GM12878 (cell line): ENCODE measurements around the gene TK1. TPM values are rescaled to one million over a fixed set of nuclear protein-coding genes. Genes with fewer than 3 reads are reported as not detected.

Experiments used
- ATAC-seq: fragments of 200-7000 bp; cut with Tn5 transposase; 3 replicates; pipeline ENCODE4 v1.9.1; 2020; ENCODE audit warnings: mild to moderate bottlenecking, moderate library complexity
- BruUV-seq: library from RNA; stranded (reverse); fragments of 400-500 nt; replicated peaks from 2 replicates; lab custom pipeline; 2021; lab: Mats Ljungman, UMichigan
- CTCF ChIA-PET: fragments of 300-600 bp; sonication (Branson Sonifier 250); formaldehyde crosslinking; extraction: SDS; loops from one replicate; lab custom pipeline; 2021; ENCODE audit warnings: inconsistent platforms; lab: Yijun Ruan, JAX
- POLR2A ChIA-PET: fragments of 350-600 bp; formaldehyde crosslinking; extraction: SDS; loops from one replicate; lab custom pipeline; 2021; ENCODE audit warnings: inconsistent platforms; lab: Charles Lee
- RAD21 ChIA-PET: fragments of 300-600 bp; sonication (Branson Sonifier 250); formaldehyde crosslinking; loops from one replicate; lab custom pipeline; 2023; ENCODE audit warnings: antibody characterized with exemption; ENCODE audit not compliant: unreplicated experiment; lab: Charles Lee
- SMC1A ChIA-PET: fragments of 300-600 bp; sonication (Branson Sonifier 250); formaldehyde crosslinking; loops from one replicate; lab custom pipeline; 2023; ENCODE audit not compliant: unreplicated experiment, uncharacterized antibody; lab: Charles Lee
- DNase-seq: peaks from one replicate; pipeline ENCODE4 v3.0.0-alpha.2; 2011; ENCODE audit warnings: low read depth, low spot score
- FAIRE-seq: peaks from 3 replicates; lab custom pipeline; 2011; peaks lifted over from hg19 to GRCh38; lab: Jason Lieb, UNC
- H2AFZ ChIP-seq: 2 replicates; pipeline ENCODE4 v1.6.0; 2011; ENCODE audit warnings: low read depth, low read length, control low read depth; ENCODE audit not compliant: control insufficient read depth
- H3K27ac ChIP-seq: 2 replicates; pipeline ENCODE4 v1.5.1; 2011; ENCODE audit warnings: control low read depth; ENCODE audit not compliant: control insufficient read depth, insufficient read depth
- H3K27me3 ChIP-seq, 2 experiments: replicated peaks in 1 of 2; 2 replicates each; pipeline versions ENCODE4 v1.6.0 to v1.6.1; 2011; ENCODE audit warnings: low read length in 1 of 2; ENCODE audit not compliant: control insufficient read depth in 2 of 2, insufficient read depth in 2 of 2
- H3K36me3 ChIP-seq, 2 experiments: 2 replicates each; pipeline ENCODE4 v1.5.1; 2011; ENCODE audit warnings: low read length in 1 of 2; ENCODE audit not compliant: control insufficient read depth in 2 of 2, insufficient read depth in 2 of 2
- H3K4me1 ChIP-seq: 2 replicates; pipeline ENCODE4 v1.6.1; 2011; ENCODE audit warnings: mild to moderate bottlenecking, low read length, moderate library complexity, mixed read lengths; ENCODE audit not compliant: control insufficient read depth, insufficient read depth
- H3K4me2 ChIP-seq: 2 replicates; pipeline ENCODE4 v1.6.0; 2011; ENCODE audit warnings: control low read depth; ENCODE audit not compliant: control insufficient read depth, insufficient read depth
- H3K4me3 ChIP-seq: fragments of 200-600 bp; sonication (generic); 2 replicates; pipeline ENCODE4 v1.5.1; 2016
- H3K79me2 ChIP-seq: 2 replicates; pipeline ENCODE4 v1.6.0; 2011; ENCODE audit warnings: low read length; ENCODE audit not compliant: control insufficient read depth, insufficient read depth
- H3K9ac ChIP-seq: 2 replicates; pipeline ENCODE4 v1.8.0; 2011; ENCODE audit warnings: low read length, control low read depth, mixed read lengths; ENCODE audit not compliant: control insufficient read depth, insufficient read depth
- H3K9me3 ChIP-seq: replicated peaks from 3 replicates; pipeline ENCODE4 v1.5.1; 2011; ENCODE audit warnings: mild to moderate bottlenecking, low read length; ENCODE audit not compliant: control insufficient read depth, insufficient read depth
- H4K20me1 ChIP-seq: 2 replicates; pipeline ENCODE4 v1.6.0; 2011; ENCODE audit not compliant: control insufficient read depth, insufficient read depth
- BHLHE40 ChIP-seq, 2 experiments: fragments of 450-650 bp in 1 of 2; IDR thresholded peaks; 2 replicates each; pipeline ENCODE4 v1.6.1; 2011 to 2017; ENCODE audit warnings: low read depth in 2 of 2, borderline replicate concordance in 1 of 2, improper control_type of control experiment in 1 of 2, low read length in 1 of 2, mild to moderate bottlenecking in 1 of 2
- CREM ChIP-seq: IDR thresholded peaks from 2 replicates; pipeline ENCODE4 v1.6.1; 2014; ENCODE audit warnings: antibody characterized with exemption, low read depth
- DPF2 ChIP-seq: fragments of 450-650 bp; IDR thresholded peaks from 2 replicates; pipeline ENCODE4 v1.6.1; 2017; ENCODE audit warnings: mild to moderate bottlenecking
- ETV6 ChIP-seq, 2 experiments: fragments of 450-650 bp in 1 of 2; IDR thresholded peaks in 1 of 2; conservative IDR thresholded peaks in 1 of 2; 2 replicates each; pipeline ENCODE4 v1.6.1; 2014; ENCODE audit warnings: antibody characterized with exemption in 1 of 2, borderline replicate concordance in 1 of 2, low read depth in 1 of 2, mild to moderate bottlenecking in 1 of 2, moderate library complexity in 1 of 2
- FOXK2 ChIP-seq: fragments of 450-650 bp; IDR thresholded peaks from 2 replicates; pipeline ENCODE4 v1.6.1; 2017; ENCODE audit warnings: mild to moderate bottlenecking, moderate library complexity
- HDGF ChIP-seq: fragments of 450-650 bp; IDR thresholded peaks from 2 replicates; pipeline ENCODE4 v1.6.1; 2016; ENCODE audit warnings: antibody characterized with exemption
- IKZF2 ChIP-seq, 2 experiments: fragments of 450-650 bp; IDR thresholded peaks; 2 replicates each; pipeline ENCODE4 v1.6.1; 2017; ENCODE audit warnings: mild to moderate bottlenecking in 2 of 2, moderate library complexity in 2 of 2
- MEF2B ChIP-seq: fragments of 450-650 bp; IDR thresholded peaks from 2 replicates; pipeline ENCODE4 v1.6.1; 2018; ENCODE audit warnings: mild to moderate bottlenecking, moderate library complexity; ENCODE audit not compliant: partially characterized antibody, poor library complexity, severe bottlenecking
- MTA2 ChIP-seq: fragments of 450-650 bp; IDR thresholded peaks from 2 replicates; pipeline ENCODE4 v1.6.1; 2016; ENCODE audit warnings: low read depth, mild to moderate bottlenecking, moderate library complexity
- PAX8 ChIP-seq: fragments of 450-650 bp; IDR thresholded peaks from 2 replicates; pipeline ENCODE4 v1.6.1; 2017; ENCODE audit warnings: mild to moderate bottlenecking, moderate library complexity
- POLR2AphosphoS2 ChIP-seq: IDR thresholded peaks from 2 replicates; pipeline ENCODE4 v1.6.1; 2011; ENCODE audit warnings: low read depth, mild to moderate bottlenecking, low read length, improper control_type of control experiment, moderate library complexity
- POLR2AphosphoS5 ChIP-seq: IDR thresholded peaks from 2 replicates; pipeline ENCODE4 v1.6.1; 2011; ENCODE audit warnings: mild to moderate bottlenecking, low read length, inconsistent platforms
- RFX5 ChIP-seq: IDR thresholded peaks from 2 replicates; pipeline ENCODE4 v1.6.1; 2011; ENCODE audit warnings: low read depth, low read length, improper control_type of control experiment
- SIN3A ChIP-seq: IDR thresholded peaks from 2 replicates; pipeline ENCODE4 v1.6.1; 2012; ENCODE audit warnings: low read depth, low read length, improper control_type of control experiment
- SMAD1 ChIP-seq: fragments of 450-650 bp; IDR thresholded peaks from 2 replicates; pipeline ENCODE4 v1.6.1; 2018; ENCODE audit warnings: mild to moderate bottlenecking, low read depth; ENCODE audit not compliant: partially characterized antibody
- SRF ChIP-seq, 2 experiments: IDR thresholded peaks; 2 replicates each; pipeline ENCODE4 v1.6.1; 2011; ENCODE audit warnings: low read depth in 2 of 2, low read length in 2 of 2, mild to moderate bottlenecking in 1 of 2, moderate library complexity in 1 of 2
- TBL1XR1 ChIP-seq: IDR thresholded peaks from 2 replicates; pipeline ENCODE4 v1.6.1; 2012; ENCODE audit warnings: low read depth, low read length, improper control_type of control experiment
- TCF12 ChIP-seq: IDR thresholded peaks from 2 replicates; pipeline ENCODE4 v1.6.1; 2011; ENCODE audit warnings: low read depth, mild to moderate bottlenecking, low read length
- TCF3 ChIP-seq: IDR thresholded peaks from 2 replicates; pipeline ENCODE4 v1.6.1; 2012; ENCODE audit warnings: low read depth, mild to moderate bottlenecking, low read length, borderline replicate concordance; ENCODE audit not compliant: insufficient read depth
- ZNF274 ChIP-seq: IDR thresholded peaks from one replicate; pipeline ENCODE4 v1.8.0; 2011; ENCODE audit not compliant: insufficient read length, insufficient read depth
- WGBS: methylation state at CpG from one replicate; pipeline ENCODE4 v1.1.6; 2016; ENCODE audit warnings: low lambda C conversion rate; ENCODE audit not compliant: insufficient replicate concordance, insufficient coverage; ENCODE audit errors: missing lambda C conversion rate; 5-methylcytosine and 5-hydroxymethylcytosine counted together
- in situ Hi-C: fragments of 300-500 bp; cut with MboI; formaldehyde crosslinking; loops from 9 replicates; pipeline ENCODE4 v1.14.3; 2018; ENCODE audit warnings: mixed read lengths
- intact Hi-C: fragments of 100-400 bp; cut with micrococcal nuclease; formaldehyde crosslinking; loops from one replicate; pipeline ENCODE4 v1.14.2; 2022; ENCODE audit not compliant: unreplicated experiment
- polyA plus RNA-seq, 11 experiments: library from polyadenylated mRNA; depleted of rRNA in 4 of 11; unstranded in 6 of 11; stranded (reverse) in 5 of 11; fragments of >200 nt; fragmentation: Nextera tagmentation in 4 of 11; fragmentation: Illumina TruSeq in 1 of 11; extraction: Ambion mirVana in 4 of 11; extraction: Trizol in 1 of 11; gene quantifications; 1 replicate in 1 of 11; 2 replicates in 10 of 11; pipeline versions ENCODE4 v1.2.1 to v1.2.3, GENCODE V29; 2011 to 2016; ENCODE audit warnings: inconsistent platforms in 2 of 11, missing spikeins in 2 of 11, low read depth in 1 of 11
- total RNA-seq, 4 experiments: library from RNA; depleted of rRNA in 3 of 4; stranded (reverse); fragments of >200 nt in 3 of 4; fragmentation: Illumina TruSeq in 1 of 4; extraction: Trizol in 1 of 4; gene quantifications; 2 replicates each; pipeline versions ENCODE4 v1.2.1 to v1.2.3, GENCODE V29; 2013 to 2021
- TF ChIP-seq, protein P1 (sequence below): fragments of 450-650 bp; IDR thresholded peaks from 2 replicates; pipeline ENCODE4 v1.6.1; 2016; ENCODE audit warnings: mild to moderate bottlenecking
- TF ChIP-seq, protein P2 (sequence below): fragments of 450-650 bp; conservative IDR thresholded peaks from 2 replicates; pipeline ENCODE4 v1.6.1; 2017; ENCODE audit warnings: mild to moderate bottlenecking, moderate library complexity

The TK1 gene
- total and polyA plus RNA-seq, 10 of the 15 experiments (the other 5 are each of a cell fraction or from before 2014, with no cell fraction given) = 4.6 to 175 (median 77.9) TPM

- FAIRE-seq = peak; percentile 27
- in situ Hi-C loops = no loop called here
- Histone ChIP-seq H3K4me3 (peak overlapping the region; percentile 94), H3K9me3 (no peaks in the 10 kb centered on the region), H3K27me3 (no peaks in the 10 kb centered on the region), H4K20me1 (no peaks in the 10 kb centered on the region), H3K27ac (peak overlapping the region; percentile 93), H3K79me2 (peaks cover 82% of the 10 kb centered on the region), H3K36me3 (peaks cover 13 to 16% of the 10 kb centered on the region in 2 experiments; a peak in 3 of 4 replicates), H3K4me2 (peak overlapping the region; percentile 96), H2AFZ (no peak overlapping the region), H3K9ac (peak overlapping the region; percentile 86), H3K4me1 (peaks cover 56% of the 10 kb centered on the region)
- POLR2A ChIA-PET = interaction anchor here (0.9 to 3.7 kb wide), 4 partner anchors 12 to 44 kb away, joined by 3 to 13 read pairs (median 5); partner anchors contain the start of gene SYNGR2
- SMC1A ChIA-PET = no interaction called here
- BruUV-seq = no TSS peak
- 2% methylated on average over 23 of the region's 38 CpGs for WGBS
- CTCF ChIA-PET = interaction anchor here (1.3 to 9.5 kb wide), 3 partner anchors 5 to 42 kb away, joined by 4 to 132 read pairs (median 66); partner anchors contain the start of gene TMC6
- ATAC-seq = peak; percentile 27
- RAD21 ChIA-PET = interaction anchor here (0.6 to 2.7 kb wide), 6 partner anchors 12 to 704 kb away, joined by 3 to 6 read pairs (median 4); no protein-coding TSS in a partner anchor
- DNase-seq = no peak
- intact Hi-C loops = no loop called here
- TF ChIP-seq ETV6 (conservative IDR thresholded peaks at IDR 0.05 in 1 of 2, IDR thresholded peaks at IDR 0.05 in 1 of 2; ENCODE audit: borderline replicate concordance in 1 of 2, low read depth in 1 of 2) (0 out of 4 replicates have a peak, but pooled peaks of 1 of the 2 experiments have one; percentile 20), HDGF (peak; percentile 88; the same call in 1 of the 2 replicates), FOXK2 (no peak), IKZF2 (IDR thresholded peaks at IDR 0.05) (peak; percentile 59 to 81; a peak in 2 of 4 replicates), TBL1XR1 (peak; percentile 66; the same call in 1 of the 2 replicates), RFX5 (no peak), POLR2AphosphoS5 (peak; percentile 31; the same call in 1 of the 2 replicates), BHLHE40 (IDR thresholded peaks at IDR 0.05; ENCODE audit: borderline replicate concordance in 1 of 2, low read depth in 2 of 2, low read length in 1 of 2) (peak; percentile 55 to 65; a peak in 3 of 4 replicates), TCF3 (0 out of 2 replicates have a peak, but pooled peaks have one; percentile 7), DPF2 (0 out of 2 replicates have a peak, but pooled peaks have one; percentile 65), SRF (IDR thresholded peaks at IDR 0.05; ENCODE audit: low read depth in 2 of 2, low read length in 2 of 2) (0 out of 4 replicates have a peak, but pooled peaks of 1 of the 2 experiments have one; percentile 1), MEF2B (peak; percentile 35), SMAD1 (no peak), TCF12 (no peak), POLR2AphosphoS2 (peak; percentile 76), CREM (peak; percentile 1; the same call in 1 of the 2 replicates), MTA2 (peak; percentile 44; the same call in 1 of the 2 replicates), ZNF274 (no peak), PAX8 (no peak), SIN3A (peak; percentile 69; the same call in 1 of the 2 replicates)
- TF ChIP-seq, protein P1, sequence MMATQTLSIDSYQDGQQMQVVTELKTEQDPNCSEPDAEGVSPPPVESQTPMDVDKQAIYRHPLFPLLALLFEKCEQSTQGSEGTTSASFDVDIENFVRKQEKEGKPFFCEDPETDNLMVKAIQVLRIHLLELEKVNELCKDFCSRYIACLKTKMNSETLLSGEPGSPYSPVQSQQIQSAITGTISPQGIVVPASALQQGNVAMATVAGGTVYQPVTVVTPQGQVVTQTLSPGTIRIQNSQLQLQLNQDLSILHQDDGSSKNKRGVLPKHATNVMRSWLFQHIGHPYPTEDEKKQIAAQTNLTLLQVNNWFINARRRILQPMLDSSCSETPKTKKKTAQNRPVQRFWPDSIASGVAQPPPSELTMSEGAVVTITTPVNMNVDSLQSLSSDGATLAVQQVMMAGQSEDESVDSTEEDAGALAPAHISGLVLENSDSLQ = peak; percentile 28; the same call in 1 of the 2 replicates
- TF ChIP-seq, protein P2, sequence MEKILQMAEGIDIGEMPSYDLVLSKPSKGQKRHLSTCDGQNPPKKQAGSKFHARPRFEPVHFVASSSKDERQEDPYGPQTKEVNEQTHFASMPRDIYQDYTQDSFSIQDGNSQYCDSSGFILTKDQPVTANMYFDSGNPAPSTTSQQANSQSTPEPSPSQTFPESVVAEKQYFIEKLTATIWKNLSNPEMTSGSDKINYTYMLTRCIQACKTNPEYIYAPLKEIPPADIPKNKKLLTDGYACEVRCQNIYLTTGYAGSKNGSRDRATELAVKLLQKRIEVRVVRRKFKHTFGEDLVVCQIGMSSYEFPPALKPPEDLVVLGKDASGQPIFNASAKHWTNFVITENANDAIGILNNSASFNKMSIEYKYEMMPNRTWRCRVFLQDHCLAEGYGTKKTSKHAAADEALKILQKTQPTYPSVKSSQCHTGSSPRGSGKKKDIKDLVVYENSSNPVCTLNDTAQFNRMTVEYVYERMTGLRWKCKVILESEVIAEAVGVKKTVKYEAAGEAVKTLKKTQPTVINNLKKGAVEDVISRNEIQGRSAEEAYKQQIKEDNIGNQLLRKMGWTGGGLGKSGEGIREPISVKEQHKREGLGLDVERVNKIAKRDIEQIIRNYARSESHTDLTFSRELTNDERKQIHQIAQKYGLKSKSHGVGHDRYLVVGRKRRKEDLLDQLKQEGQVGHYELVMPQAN = 0 out of 2 replicates have a peak, but pooled peaks have one; percentile 17
These were observed 54.7 kb downstream of the TK1 start for GRCh38 chr17:78132084-78132676.
